Measurements from ENCODE around the gene CRABP2. TPM values are rescaled to one million over a fixed set of nuclear protein-coding genes. Genes with fewer than 3 reads are reported as not detected.

The CRABP2 gene
- polyA plus RNA-seq, 1 of the 3 experiments (the other 2 are of a cell fraction) = 42.1 TPM

- H3K9me2 ChIP-seq = no peaks in the 10 kb centered on the region
- POLR2A ChIA-PET = interaction anchor here (0.6 to 3.3 kb wide), 14 partner anchors 8 to 367 kb away, joined by 3 to 36 read pairs (median 5); partner anchors contain the start of genes CRABP2, ISG20L2, METTL25B and NTRK1
- no peaks in the 10 kb centered on the region for H3K9me3 ChIP-seq
- no peaks in the 10 kb centered on the region for H3K27me3 ChIP-seq (ENCODE audit: insufficient read depth)
- H2AFZ ChIP-seq (ENCODE audit: low read depth) = peak overlapping the region; percentile 27; the same call in 1 of the 2 replicates
- DNase-seq = peak; percentile 54
- TF ChIP-seq MXI1 (IDR thresholded peaks at IDR 0.05; ENCODE audit: low read depth, low read length) (peak; percentile 14; the same call in 1 of the 2 replicates), RCOR1 (IDR thresholded peaks at IDR 0.05; ENCODE audit: low read length) (no peak)
- peaks cover 21 to 42% of the 10 kb centered on the region in 2 experiments; a peak in 3 of 4 replicates for H3K4me1 ChIP-seq (ENCODE audit: control insufficient read depth in 1 of 2, insufficient read depth in 2 of 2, low read depth in 1 of 2, low read length in 1 of 2)
- peaks cover 23% of the 10 kb centered on the region for H3K79me2 ChIP-seq (ENCODE audit: insufficient read depth)
- H3K9ac ChIP-seq = peak overlapping the region; percentile 65
- peak overlapping the region; percentile 55 to 71 for H3K4me3 ChIP-seq (ENCODE audit: low read depth in 2 of 2, low read length in 1 of 2)
- peak overlapping the region; percentile 3 to 87; a peak in 3 of 4 replicates for H3K27ac ChIP-seq (ENCODE audit: low read depth in 2 of 2, low read length in 1 of 2)
- CTCF ChIA-PET = interaction anchor here (0.8 to 45.5 kb wide), 15 partner anchors 13 to 184 kb away, joined by 3 to 2702 read pairs (median 12); partner anchors contain the start of genes BCAN, CRABP2, HAPLN2 and HDGF
- peaks cover 10% of the 10 kb centered on the region; the same call in 1 of the 2 replicates for H4K20me1 ChIP-seq (ENCODE audit: insufficient read depth)
- peaks cover 11 to 24% of the 10 kb centered on the region in 2 experiments for H3K36me3 ChIP-seq (replicated peaks in 1 of 2; ENCODE audit: control insufficient read depth in 1 of 2, insufficient read depth in 2 of 2, low read length in 1 of 2)
- H3K4me2 ChIP-seq = peak overlapping the region; percentile 98
- 14% methylated on average over 24 of the region's 49 CpGs for WGBS (ENCODE audit: low lambda C conversion rate)
- H3F3A ChIP-seq (replicated peaks; ENCODE audit: insufficient read depth) = peaks cover 3% of the 10 kb centered on the region
Observed at GRCh38 chr1:156676114-156676819, 29.1 kb downstream of the CRABP2 start.

DNA sequence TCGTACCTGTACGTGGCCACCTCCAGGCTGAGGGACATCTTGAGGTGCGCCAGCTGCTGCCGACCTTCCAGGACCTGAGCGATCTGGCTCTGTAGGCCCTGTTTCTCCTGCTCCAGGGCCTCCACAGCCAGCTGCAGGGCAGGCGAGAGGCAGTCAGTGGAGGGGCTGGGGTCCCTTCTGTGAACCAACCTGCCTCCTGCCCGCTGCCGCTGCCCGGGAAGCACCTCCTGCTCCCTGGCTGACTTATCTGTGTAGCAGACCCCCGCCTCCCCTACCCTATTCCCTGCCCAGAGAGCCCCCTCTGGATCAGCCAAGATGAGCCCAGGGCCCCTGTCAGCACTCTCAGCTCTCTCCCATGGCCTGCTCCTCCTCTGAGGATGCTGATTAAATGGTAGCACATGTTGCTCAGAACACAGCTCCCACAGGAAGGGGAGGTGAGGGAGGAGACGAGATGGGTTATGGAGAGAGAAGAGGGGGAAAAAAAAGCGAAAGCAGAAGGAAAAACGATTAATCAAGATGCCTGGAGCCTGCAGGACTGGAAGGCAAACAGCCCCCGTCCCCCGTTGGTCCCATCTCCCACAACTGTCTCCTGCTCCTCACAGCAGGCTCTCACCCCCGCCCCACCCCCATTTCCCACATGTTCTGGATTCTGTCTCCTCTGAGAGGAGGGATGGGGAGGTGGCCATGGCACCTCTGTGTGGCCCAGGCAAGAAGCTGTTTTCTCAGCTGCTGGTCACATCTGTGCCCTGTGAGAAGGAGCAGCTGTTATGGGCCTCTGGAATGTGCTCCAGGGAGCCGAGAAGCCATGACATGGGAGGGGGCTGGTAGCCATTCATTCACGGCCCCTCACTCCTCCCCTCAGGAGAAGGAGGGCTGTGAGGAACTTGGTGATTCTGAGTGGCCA lies 29.9 kb downstream of the CRABP2 start:
- no peaks in the 10 kb centered on the region for H3K9me3 ChIP-seq
- H3K36me3 ChIP-seq (replicated peaks in 1 of 2; ENCODE audit: control insufficient read depth in 1 of 2, insufficient read depth in 2 of 2, low read length in 1 of 2) = peaks cover 12 to 26% of the 10 kb centered on the region in 2 experiments
- peaks cover 23% of the 10 kb centered on the region for H3K79me2 ChIP-seq (ENCODE audit: insufficient read depth)
- H3K4me1 ChIP-seq (ENCODE audit: control insufficient read depth in 1 of 2, insufficient read depth in 2 of 2, low read depth in 1 of 2, low read length in 1 of 2) = peaks cover 21 to 49% of the 10 kb centered on the region in 2 experiments; a peak in 3 of 4 replicates
- peak overlapping the region; percentile 98 for H3K4me2 ChIP-seq
- peak overlapping the region; percentile 65 for H3K9ac ChIP-seq
- no peaks in the 10 kb centered on the region for H3K27me3 ChIP-seq (ENCODE audit: insufficient read depth)
- 27% methylated on average over 12 of the region's 18 CpGs for WGBS (ENCODE audit: low lambda C conversion rate)
- peak overlapping the region; percentile 27; the same call in 1 of the 2 replicates for H2AFZ ChIP-seq (ENCODE audit: low read depth)
- peaks cover 10% of the 10 kb centered on the region; the same call in 1 of the 2 replicates for H4K20me1 ChIP-seq (ENCODE audit: insufficient read depth)
- H3K9me2 ChIP-seq = no peaks in the 10 kb centered on the region
- POLR2A ChIA-PET = interaction anchor here (0.8 to 3.3 kb wide), 11 partner anchors 10 to 368 kb away, joined by 3 to 36 read pairs (median 5); partner anchors contain the start of genes CRABP2, ISG20L2, METTL25B and MRPL24
- DNase-seq = peak; percentile 89
- H3K27ac ChIP-seq (ENCODE audit: low read depth in 2 of 2, low read length in 1 of 2) = peak overlapping the region; percentile 3 to 87; a peak in 3 of 4 replicates
- peaks cover 3% of the 10 kb centered on the region for H3F3A ChIP-seq (replicated peaks; ENCODE audit: insufficient read depth)
- H3K4me3 ChIP-seq (ENCODE audit: low read depth in 2 of 2, low read length in 1 of 2) = peak overlapping the region; percentile 55 to 71
- CTCF ChIA-PET = interaction anchor here (0.7 to 45.5 kb wide), 15 partner anchors 13 to 218 kb away, joined by 3 to 2702 read pairs (median 12); partner anchors contain the start of genes BCAN, CRABP2, HAPLN2 and IQGAP3
- TF ChIP-seq EZH2phosphoT487 (IDR thresholded peaks at IDR 0.05; ENCODE audit: borderline replicate concordance, low read depth) (no peak), RCOR1 (IDR thresholded peaks at IDR 0.05; ENCODE audit: low read length) (peak; percentile 45; the same call in 1 of the 2 replicates), NFIC (IDR thresholded peaks at IDR 0.05; ENCODE audit: borderline replicate concordance) (no peak), JUND (IDR thresholded peaks at IDR 0.05) (no peak), YY1 (IDR thresholded peaks at IDR 0.05; ENCODE audit: low read depth) (no peak), USF1 (IDR thresholded peaks at IDR 0.05; ENCODE audit: borderline replicate concordance, low read depth) (no peak), NRF1 (IDR thresholded peaks at IDR 0.05; ENCODE audit: low read depth, low read length) (no peak), POLR2AphosphoS5 (IDR thresholded peaks at IDR 0.05; ENCODE audit: low read depth, low read length) (no peak; the same call in 1 of the 2 replicates), RXRA (IDR thresholded peaks at IDR 0.05; ENCODE audit: borderline replicate concordance, low read depth) (no peak), MXI1 (IDR thresholded peaks at IDR 0.05; ENCODE audit: low read depth, low read length) (peak; percentile 95), TEAD4 (IDR thresholded peaks at IDR 0.05; ENCODE audit: borderline replicate concordance, insufficient read depth) (no peak), MAX (IDR thresholded peaks at IDR 0.05; ENCODE audit: low read depth) (0 out of 2 replicates have a peak, but pooled peaks have one; percentile 29), GATA2 (CRISPR knock-in tag; IDR thresholded peaks at IDR 0.05) (0 out of 2 replicates have a peak, but pooled peaks have one; percentile 6)
- TF ChIP-seq, protein P1, sequence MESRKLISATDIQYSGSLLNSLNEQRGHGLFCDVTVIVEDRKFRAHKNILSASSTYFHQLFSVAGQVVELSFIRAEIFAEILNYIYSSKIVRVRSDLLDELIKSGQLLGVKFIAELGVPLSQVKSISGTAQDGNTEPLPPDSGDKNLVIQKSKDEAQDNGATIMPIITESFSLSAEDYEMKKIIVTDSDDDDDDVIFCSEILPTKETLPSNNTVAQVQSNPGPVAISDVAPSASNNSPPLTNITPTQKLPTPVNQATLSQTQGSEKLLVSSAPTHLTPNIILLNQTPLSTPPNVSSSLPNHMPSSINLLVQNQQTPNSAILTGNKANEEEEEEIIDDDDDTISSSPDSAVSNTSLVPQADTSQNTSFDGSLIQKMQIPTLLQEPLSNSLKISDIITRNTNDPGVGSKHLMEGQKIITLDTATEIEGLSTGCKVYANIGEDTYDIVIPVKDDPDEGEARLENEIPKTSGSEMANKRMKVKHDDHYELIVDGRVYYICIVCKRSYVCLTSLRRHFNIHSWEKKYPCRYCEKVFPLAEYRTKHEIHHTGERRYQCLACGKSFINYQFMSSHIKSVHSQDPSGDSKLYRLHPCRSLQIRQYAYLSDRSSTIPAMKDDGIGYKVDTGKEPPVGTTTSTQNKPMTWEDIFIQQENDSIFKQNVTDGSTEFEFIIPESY (IDR thresholded peaks at IDR 0.05; ENCODE audit: borderline replicate concordance, low read depth) = no peak
- TF ChIP-seq, protein P2, sequence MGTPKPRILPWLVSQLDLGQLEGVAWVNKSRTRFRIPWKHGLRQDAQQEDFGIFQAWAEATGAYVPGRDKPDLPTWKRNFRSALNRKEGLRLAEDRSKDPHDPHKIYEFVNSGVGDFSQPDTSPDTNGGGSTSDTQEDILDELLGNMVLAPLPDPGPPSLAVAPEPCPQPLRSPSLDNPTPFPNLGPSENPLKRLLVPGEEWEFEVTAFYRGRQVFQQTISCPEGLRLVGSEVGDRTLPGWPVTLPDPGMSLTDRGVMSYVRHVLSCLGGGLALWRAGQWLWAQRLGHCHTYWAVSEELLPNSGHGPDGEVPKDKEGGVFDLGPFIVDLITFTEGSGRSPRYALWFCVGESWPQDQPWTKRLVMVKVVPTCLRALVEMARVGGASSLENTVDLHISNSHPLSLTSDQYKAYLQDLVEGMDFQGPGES (IDR thresholded peaks at IDR 0.05; ENCODE audit: low read depth, low read length) = no peak
- TF ChIP-seq, protein P3, sequence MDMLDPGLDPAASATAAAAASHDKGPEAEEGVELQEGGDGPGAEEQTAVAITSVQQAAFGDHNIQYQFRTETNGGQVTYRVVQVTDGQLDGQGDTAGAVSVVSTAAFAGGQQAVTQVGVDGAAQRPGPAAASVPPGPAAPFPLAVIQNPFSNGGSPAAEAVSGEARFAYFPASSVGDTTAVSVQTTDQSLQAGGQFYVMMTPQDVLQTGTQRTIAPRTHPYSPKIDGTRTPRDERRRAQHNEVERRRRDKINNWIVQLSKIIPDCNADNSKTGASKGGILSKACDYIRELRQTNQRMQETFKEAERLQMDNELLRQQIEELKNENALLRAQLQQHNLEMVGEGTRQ (IDR thresholded peaks at IDR 0.05; ENCODE audit: borderline replicate concordance, low read depth, low read length) = no peak

Measured in SK-N-SH (cell line).